Progenitor cell of endocrine pancreas (in vitro differentiated cells): ENCODE data around the gene IL23R. TPM values are rescaled to one million over a fixed set of nuclear protein-coding genes. Genes with fewer than 3 reads are reported as not detected.
A peak's percentile ranks its signal among the peaks of the same experiment; 100 is the strongest.
"Not testable (repeated sequence)": the region's sequence is repeated elsewhere in the genome, so short reads cannot be mapped to it uniquely, and the experiment has no call there.

Experiments
- DNase-seq: peaks from one replicate; pipeline ENCODE4 v3.0.0; 2021; ENCODE audit warnings: low spot score; ENCODE audit not compliant: unreplicated experiment
- H3K27ac Mint-ChIP-seq: 2 replicates; pipeline ENCODE4 v1.8.0; 2021; ENCODE audit warnings: mild to moderate bottlenecking, moderate library complexity, mixed read lengths
- H3K27me3 Mint-ChIP-seq: 2 replicates; pipeline ENCODE4 v1.8.0; 2021; ENCODE audit warnings: mixed read lengths
- H3K36me3 Mint-ChIP-seq: 2 replicates; pipeline ENCODE4 v1.8.0; 2022; ENCODE audit warnings: mixed read lengths; ENCODE audit not compliant: insufficient read depth
- H3K4me1 Mint-ChIP-seq: 2 replicates; pipeline ENCODE4 v1.8.0; 2021; ENCODE audit warnings: low read depth, mixed read lengths
- H3K4me3 Mint-ChIP-seq: 2 replicates; pipeline ENCODE4 v1.8.0; 2021; ENCODE audit warnings: low read depth, mild to moderate bottlenecking, moderate library complexity, mixed read lengths
- H3K9me3 Mint-ChIP-seq: 2 replicates; pipeline ENCODE4 v1.8.0; 2021; ENCODE audit warnings: low read depth, mixed read lengths
- total RNA-seq: library from RNA; stranded (reverse); gene quantifications from 2 replicates; pipeline ENCODE4 v1.2.1, GENCODE V29; 2021
- TF ChIP-seq, protein P1 (sequence below): fragments of 200-600 bp; sonication (generic); IDR thresholded peaks from one replicate; pipeline ENCODE4 v1.5.0; 2021; ENCODE audit warnings: antibody characterized with exemption, mild to moderate bottlenecking; ENCODE audit not compliant: unreplicated experiment

Gene IL23R
- total RNA-seq, 1 donor from 2014 or later, result not detected

DNA sequence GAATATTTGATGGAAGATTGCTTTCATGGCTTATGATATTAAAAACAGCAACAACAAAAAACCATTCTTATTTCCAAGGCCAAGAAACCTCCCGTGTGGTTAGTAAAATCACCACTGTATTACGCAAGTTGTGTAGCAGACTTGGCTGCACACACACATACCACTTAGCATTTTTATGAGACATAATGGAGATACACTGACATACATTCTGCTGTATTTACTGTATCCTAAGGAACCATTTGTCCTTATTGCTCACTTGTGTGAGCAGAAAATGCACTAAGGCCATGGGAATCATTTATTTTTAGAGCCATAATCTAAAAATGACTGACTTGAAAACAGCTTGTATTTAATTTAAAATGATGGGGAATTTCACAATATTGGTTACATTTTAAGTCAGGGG is 30.9 kb upstream of the IL23R start:
- DNase-seq, result no peak
- no peak overlapping the region for H3K4me3 Mint-ChIP-seq
- TF ChIP-seq, protein P1, sequence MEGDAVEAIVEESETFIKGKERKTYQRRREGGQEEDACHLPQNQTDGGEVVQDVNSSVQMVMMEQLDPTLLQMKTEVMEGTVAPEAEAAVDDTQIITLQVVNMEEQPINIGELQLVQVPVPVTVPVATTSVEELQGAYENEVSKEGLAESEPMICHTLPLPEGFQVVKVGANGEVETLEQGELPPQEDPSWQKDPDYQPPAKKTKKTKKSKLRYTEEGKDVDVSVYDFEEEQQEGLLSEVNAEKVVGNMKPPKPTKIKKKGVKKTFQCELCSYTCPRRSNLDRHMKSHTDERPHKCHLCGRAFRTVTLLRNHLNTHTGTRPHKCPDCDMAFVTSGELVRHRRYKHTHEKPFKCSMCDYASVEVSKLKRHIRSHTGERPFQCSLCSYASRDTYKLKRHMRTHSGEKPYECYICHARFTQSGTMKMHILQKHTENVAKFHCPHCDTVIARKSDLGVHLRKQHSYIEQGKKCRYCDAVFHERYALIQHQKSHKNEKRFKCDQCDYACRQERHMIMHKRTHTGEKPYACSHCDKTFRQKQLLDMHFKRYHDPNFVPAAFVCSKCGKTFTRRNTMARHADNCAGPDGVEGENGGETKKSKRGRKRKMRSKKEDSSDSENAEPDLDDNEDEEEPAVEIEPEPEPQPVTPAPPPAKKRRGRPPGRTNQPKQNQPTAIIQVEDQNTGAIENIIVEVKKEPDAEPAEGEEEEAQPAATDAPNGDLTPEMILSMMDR, result no peak
- H3K9me3 Mint-ChIP-seq, result peaks cover 3% of the 10 kb centered on the region
- no peaks in the 10 kb centered on the region for H3K27me3 Mint-ChIP-seq
- peaks cover 38% of the 10 kb centered on the region for H3K4me1 Mint-ChIP-seq
- no peak overlapping the region for H3K27ac Mint-ChIP-seq
- H3K36me3 Mint-ChIP-seq, result peaks cover 2% of the 10 kb centered on the region

DNA sequence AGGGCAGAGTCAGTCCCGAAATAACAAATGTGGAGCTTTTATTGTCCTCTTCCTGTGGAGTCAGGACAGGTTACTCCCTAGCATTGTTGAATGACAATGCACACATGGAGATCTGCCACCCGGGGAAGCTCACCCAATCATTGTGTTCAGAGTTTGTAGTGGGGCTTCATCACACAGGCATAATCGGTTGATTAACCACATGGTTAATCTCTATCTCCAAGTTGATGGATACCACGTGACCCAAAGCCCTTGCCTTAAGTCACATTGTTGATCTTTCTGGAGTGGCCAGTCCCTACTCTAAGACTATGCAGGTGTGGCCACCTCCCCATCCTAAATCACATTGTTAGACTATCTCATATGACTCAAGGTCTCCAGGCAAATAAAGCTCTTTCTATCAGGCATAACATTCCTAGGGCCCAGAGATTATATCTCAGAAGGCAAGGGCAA is 28.9 kb upstream of the IL23R start:
- H3K27ac Mint-ChIP-seq, result no peak overlapping the region
- H3K36me3 Mint-ChIP-seq, result peaks cover 2% of the 10 kb centered on the region
- TF ChIP-seq, protein P1, result no peak
- H3K27me3 Mint-ChIP-seq, result no peaks in the 10 kb centered on the region
- H3K9me3 Mint-ChIP-seq, result no peaks in the 10 kb centered on the region
- no peak for DNase-seq
- H3K4me3 Mint-ChIP-seq, result no peak overlapping the region
- peaks cover 44% of the 10 kb centered on the region for H3K4me1 Mint-ChIP-seq

DNA sequence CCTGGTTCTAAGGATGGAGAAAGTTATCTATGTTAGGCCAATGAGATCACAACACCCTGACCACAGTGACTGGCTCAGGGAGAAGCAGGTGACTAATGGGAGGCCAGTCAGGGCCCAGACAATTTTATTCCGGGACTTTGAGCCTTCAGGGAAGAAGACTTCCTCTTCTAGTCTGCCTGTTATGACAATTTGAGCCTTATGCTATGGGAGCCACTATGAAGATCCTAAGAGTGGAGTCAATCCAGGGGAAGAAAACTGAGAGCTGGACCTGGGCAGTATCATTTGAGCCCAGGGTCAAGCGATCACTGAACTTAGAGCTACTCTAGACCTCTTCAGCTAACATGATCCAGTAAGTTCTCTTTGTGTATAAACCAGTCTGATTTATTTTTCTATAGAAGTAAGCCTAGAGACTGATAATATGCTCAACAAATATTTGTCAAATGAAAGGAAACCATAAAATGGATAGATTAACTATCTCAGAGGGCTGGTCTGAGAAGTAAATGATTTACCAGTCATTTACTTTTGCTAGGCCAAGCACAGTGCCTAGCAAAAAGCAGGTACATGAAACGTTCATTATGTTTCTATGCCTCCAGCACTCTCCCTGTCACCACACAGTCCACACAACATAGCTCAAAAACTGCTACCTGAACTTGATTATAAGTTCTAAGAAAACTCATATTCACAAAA is 27.3 kb upstream of the IL23R start:
- no peak overlapping the region for H3K4me3 Mint-ChIP-seq
- H3K27ac Mint-ChIP-seq, result peak overlapping the region; percentile 32
- peaks cover 2% of the 10 kb centered on the region for H3K36me3 Mint-ChIP-seq
- H3K4me1 Mint-ChIP-seq, result peaks cover 48% of the 10 kb centered on the region
- no peaks in the 10 kb centered on the region for H3K9me3 Mint-ChIP-seq
- DNase-seq, result no peak
- H3K27me3 Mint-ChIP-seq, result no peaks in the 10 kb centered on the region
- TF ChIP-seq, protein P1, result no peak

DNA sequence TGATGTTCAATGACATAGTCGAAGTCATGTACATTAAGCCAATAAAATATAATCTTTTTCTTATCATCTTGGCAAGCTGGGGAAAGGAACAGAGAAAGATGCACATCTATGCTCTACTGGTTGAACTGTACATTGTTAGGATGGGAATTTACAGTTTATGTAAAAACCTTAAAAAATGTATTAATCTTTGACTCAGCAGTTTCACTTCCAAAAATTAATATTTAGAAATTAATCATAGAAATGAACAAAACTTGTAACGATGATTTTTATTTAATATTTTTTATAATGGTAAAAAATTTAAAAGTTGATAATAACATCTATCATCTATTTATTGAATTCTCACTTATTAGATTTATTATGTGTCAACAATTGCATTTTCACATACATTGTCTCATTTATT is 25.8 kb upstream of the IL23R start:
- DNase-seq, result no peak

DNA sequence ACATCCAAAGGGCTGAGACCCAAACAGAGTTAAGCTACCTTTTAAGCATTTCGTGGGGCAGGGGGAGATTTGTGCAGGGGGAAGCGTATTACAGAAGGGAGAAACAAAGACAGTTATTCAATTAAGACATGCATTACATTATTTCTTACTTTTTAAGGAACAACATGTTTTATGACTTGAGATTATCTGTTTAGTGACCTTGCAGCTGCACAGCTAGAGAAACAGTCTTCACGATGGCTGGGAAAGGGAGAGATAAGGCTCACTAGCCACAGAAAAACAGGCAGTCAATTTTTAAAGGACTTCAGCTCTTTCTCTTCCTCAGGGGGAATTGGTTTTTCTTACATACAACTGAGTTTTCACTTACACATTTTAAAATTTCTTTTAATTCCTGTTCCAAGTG is 24.4 kb upstream of the IL23R start:
- not testable (repeated sequence) for H3K4me3 Mint-ChIP-seq, H3K27me3 Mint-ChIP-seq, H3K9me3 Mint-ChIP-seq, DNase-seq, H3K36me3 Mint-ChIP-seq
- H3K4me1 Mint-ChIP-seq, result peaks cover 37% of the 10 kb centered on the region
- H3K27ac Mint-ChIP-seq, result peak overlapping the region; percentile 77

More for the DNA sequence above, 25.8 kb upstream of the IL23R start:
- no peaks in the 10 kb centered on the region for H3K27me3 Mint-ChIP-seq
- H3K27ac Mint-ChIP-seq, result no peak overlapping the region
- H3K36me3 Mint-ChIP-seq, result no peaks in the 10 kb centered on the region
- H3K9me3 Mint-ChIP-seq, result no peaks in the 10 kb centered on the region
- TF ChIP-seq, protein P1, result no peak
- no peak overlapping the region for H3K4me3 Mint-ChIP-seq
- H3K4me1 Mint-ChIP-seq, result peaks cover 39% of the 10 kb centered on the region

DNA sequence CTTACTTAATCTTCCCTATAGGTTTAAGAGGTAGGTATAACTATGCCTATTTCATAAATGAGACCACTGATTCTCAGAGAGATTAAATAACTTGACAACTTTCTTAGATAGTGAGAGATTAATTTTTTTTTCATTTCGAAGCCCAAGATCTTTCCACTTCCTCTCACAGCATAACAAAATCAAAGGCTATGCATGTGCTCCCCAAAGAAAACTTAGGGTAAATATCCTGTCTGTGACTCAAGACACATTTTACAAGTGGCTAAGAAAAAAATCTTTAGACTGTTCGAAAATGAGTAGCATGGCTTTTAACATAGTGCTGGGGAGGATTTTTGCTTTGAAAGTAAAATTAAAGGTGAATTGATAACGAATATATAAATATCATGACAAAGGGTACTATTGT is 23.3 kb upstream of the IL23R start:
- no peak for DNase-seq
- H3K9me3 Mint-ChIP-seq, result no peaks in the 10 kb centered on the region
- H3K4me1 Mint-ChIP-seq, result peaks cover 28% of the 10 kb centered on the region
- no peaks in the 10 kb centered on the region for H3K36me3 Mint-ChIP-seq
- H3K27me3 Mint-ChIP-seq, result no peaks in the 10 kb centered on the region
- TF ChIP-seq, protein P1, result no peak
- no peak overlapping the region for H3K27ac Mint-ChIP-seq
- no peak overlapping the region for H3K4me3 Mint-ChIP-seq
